GM19351 (cell line): ENCODE results near the gene KCNK18.

ENCODE experiments used
- ATAC-seq: cut with Tn5 transposase; IDR thresholded peaks from one replicate; pipeline ENCODE4 v1.9.1; 2021; ENCODE audit warnings: mild to moderate bottlenecking, moderate library complexity; ENCODE audit not compliant: unreplicated experiment

The KCNK18 gene

DNA sequence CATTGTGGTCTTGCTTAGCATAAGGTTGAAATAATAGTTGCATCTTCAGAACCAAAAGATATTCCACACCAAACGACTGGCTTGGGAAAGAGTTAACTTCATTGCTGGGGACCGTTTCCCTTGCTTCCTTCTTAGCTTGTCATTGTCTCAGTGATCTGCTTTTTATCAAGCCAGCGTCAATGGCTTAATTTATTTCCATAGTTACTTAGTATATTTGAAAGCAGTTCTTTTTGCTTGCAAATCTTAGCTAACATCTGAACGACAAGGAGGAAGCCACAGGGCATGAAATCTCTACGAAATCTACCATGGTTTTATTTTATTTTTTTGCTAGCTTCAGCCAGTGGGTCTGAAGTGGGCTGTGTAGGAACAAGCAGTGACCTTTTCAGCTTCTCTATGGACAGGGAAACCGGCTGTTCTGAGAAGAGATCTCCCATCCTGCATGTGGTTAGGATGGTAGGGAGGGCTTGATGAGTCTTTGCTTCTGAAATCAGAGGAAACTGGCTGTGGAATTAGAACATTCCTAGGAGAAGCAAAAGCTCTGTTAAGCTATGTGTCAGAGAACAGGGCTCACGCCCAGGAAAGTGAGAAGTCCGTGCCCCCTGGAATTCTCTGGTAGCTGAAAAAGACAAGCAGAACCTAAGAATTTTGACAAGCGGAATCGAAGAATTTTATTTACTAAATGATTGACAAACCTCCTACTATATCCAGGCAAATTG is 51.6 kb downstream of the KCNK18 start:
- ATAC-seq, result no peak

DNA sequence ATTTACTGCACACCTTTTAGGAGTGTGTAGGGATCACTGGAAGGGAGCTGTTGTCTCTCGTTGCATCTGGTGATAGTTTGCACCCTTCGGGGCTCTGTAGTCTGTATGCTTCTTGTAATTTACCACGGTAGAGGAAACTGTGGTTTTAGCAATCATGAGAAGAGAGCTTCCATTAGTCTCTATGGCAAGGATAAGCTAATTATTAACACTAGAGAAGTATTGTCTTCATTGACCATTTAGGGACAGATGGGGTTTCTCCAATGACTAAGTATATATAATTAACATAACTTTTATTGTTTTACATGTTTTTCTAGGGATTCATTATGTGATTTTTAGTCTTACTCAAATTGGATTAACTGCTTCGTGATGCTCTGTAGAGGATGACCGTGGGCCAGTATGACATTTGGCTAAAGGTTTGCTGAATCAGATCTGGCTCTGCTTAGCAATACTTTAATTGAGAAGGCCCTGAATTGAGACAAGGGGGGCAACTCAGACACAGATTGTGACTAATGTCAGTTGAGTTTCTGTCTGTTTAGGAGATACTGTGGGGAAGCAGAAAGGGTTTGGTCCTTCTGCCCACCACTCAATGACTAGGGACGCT is 52.3 kb downstream of the KCNK18 start:
- no peak for ATAC-seq

DNA sequence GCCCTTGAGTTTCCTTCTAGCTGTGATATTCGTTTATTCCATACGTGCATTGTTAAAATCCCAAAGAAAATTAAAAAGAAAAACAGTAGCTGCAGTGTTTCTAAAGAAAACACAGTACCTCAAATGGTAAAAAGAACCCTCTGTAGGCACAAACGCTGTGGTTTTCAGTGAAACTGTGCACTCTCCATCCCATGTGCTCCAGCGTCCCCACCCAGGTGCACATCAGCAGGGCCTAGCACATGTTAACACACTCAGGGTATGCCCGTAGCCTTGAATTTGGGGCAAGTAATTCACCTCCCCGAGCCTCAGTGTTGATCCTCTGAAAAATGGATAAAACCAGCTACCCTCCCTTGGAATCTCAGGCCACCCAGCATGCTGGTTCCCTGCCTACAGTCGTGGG is 53.1 kb downstream of the KCNK18 start:
- no peak for ATAC-seq

DNA sequence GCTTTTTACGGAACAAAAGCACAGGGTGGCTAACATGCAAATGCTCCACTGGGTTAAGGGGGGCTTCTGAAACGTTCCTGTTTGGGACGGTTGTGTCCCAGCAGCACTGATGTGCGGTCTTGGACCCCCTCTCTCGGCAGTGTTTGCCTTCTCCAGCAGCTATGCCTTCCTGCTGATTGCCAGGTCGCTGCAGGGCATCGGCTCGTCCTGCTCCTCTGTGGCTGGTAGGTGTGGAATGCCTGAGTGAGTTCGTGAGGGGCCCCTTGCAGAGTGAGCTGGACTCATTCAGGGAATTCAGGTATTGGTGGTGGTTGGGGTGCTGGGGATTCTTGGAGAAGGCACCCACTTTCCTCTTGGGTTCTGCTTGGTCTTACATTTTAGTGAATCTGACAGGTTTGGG is 56.6 kb downstream of the KCNK18 start:
- no peak for ATAC-seq

DNA sequence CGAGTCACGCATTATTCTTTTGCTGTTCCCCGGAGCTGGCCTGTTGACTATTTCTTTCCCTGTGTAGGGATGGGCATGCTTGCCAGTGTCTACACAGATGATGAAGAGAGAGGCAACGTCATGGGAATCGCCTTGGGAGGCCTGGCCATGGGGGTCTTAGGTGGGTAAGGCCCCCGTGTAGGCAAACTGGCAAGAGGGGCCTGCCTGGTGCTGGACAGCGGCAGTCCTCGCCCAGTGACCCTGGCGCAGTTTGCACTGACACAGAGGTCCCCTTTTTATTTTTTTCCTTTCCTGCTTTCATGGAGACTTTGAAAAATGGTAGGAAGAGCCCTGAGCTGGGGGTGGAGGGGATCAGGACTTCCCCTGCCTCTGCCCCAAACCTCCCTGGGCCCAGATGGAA is 57.0 kb downstream of the KCNK18 start:
- ATAC-seq, result no peak

DNA sequence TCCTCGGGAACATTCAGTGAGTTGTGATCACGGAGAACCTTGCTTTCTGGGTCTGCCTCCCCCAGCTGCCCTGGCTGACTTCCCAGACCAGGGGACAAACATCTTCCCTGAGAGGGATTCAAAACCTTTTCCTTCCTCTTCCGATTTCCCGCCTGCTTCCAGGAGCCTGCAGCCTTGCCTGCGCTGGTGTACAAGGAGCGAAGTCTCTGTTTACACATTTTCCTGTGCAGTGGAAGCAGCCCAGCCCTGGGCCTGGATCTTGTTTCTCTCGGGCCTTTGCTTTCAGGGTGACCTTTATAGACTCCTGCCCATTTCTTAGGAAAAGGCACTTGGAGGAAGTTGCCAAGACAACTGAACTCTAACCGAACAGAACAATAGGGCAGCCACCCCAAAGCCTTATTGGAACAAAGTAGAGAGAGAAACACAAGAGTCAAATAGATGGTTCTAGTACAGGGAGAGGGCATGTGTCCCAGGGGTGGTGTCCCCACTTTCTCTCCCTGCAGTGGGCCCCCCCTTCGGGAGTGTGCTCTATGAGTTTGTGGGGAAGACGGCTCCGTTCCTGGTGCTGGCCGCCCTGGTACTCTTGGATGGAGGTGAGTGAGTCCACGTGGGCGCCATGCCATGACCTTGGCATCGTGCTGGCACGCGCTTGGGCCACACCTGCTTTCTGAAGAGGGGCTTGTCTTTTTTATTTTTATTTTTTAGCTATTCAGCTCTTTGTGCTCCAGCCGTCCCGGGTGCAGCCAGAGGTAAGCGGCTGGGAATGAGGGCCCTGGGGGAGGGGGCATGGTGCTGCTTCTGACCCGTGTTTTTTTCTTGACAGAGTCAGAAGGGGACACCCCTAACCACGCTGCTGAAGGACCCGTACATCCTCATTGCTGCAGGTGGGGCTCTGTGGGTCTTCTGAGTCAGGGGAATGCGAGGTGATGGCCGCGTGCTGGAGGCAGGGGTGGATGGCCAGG is 57.8 kb downstream of the KCNK18 start:
- ATAC-seq, result no peak

DNA sequence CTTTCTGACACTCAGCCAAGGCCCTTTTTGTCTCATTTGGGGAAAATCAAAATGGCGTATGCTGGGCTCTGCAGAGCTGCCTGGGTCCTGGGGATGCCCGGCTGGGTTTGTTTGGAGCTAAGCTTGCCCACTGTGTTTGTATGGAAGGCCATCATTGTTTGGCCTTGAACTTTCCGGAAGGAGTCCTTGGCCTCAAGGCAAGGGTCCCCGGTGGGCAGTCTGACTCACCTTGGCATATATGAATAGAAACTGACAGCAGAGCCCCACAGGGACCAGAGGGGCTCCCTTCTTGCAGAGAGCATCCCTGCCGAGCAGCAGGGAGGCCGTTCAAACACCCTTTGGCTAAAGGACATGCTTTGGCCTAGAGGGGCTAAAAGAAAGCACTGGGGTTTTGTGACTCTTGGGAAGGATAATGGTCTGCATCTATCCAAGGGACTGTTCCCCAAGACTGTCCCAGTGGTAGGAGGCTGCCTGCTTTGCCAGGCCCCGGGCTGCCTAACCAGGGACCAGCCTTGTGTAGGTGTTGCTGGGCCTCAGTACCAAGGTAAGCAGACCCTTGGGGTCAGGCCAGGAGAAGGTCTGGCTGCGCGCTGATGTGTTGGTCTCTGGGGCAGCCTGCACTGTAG is 58.7 kb downstream of the KCNK18 start:
- no peak for ATAC-seq

DNA sequence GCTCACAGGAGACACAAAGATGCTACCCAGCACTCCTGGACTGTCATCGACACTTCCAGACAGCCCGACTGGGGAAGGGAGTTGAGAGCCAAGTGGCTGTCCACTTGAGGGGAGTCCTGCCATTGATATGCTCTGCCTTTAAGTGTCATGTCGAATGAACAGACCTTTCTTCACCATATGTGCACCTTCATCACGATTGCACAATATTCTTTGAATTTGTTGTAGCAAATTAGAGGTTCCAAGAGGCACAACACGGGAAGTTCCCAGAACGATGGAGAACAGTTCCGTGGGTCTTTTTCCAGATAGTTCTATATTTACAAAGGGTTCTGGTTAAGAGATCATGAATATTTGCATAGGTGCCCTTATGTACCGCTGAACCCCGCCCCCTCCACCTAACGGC is 59.6 kb downstream of the KCNK18 start:
- ATAC-seq, result no peak

DNA sequence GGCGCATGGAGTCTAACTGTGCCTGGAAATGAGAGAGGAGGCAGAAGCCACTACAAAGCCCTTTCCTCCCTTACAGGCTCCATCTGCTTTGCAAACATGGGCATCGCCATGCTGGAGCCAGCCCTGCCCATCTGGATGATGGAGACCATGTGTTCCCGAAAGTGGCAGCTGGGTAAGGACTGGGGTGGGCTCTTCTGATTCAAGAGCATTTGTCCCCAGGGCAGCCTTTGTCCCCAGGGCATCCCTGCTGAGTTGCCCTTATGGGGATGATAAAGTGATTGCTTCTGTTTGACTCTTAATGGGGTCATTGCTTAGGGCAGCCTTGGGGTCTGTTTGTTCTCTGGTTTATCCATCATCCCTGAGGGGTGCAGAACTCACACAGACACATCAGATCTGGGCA is 60.4 kb downstream of the KCNK18 start:
- no peak for ATAC-seq

DNA sequence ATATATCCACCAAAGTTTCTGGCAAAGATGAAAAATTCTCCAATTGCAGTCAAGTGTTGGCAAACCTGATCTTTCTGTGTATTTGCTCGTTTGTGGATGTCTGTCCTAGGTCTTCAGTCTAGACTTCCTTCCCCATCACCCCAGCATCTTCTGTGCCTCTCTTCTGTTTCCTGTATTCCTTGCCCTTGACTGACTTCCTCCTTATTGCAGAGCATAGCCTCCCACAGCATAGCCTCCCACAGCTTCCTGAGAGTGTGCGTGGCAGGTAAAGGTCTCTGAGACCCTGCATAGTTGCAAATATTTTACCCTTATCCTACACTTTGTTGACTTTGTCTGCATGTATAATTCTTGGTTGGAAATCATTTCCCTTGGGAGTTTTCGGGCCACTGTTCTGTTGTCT is 62.0 kb downstream of the KCNK18 start:
- no peak for ATAC-seq
